C1 segment of cervical spinal cord (tissue), 14 donors: ENCODE measurements around the gene PGC.

Experiments used
- DNase-seq, 14 donors: peaks; one replicate each; lab custom pipeline; 2025; lab: John Stamatoyannopoulos, UW

PGC gene

DNA sequence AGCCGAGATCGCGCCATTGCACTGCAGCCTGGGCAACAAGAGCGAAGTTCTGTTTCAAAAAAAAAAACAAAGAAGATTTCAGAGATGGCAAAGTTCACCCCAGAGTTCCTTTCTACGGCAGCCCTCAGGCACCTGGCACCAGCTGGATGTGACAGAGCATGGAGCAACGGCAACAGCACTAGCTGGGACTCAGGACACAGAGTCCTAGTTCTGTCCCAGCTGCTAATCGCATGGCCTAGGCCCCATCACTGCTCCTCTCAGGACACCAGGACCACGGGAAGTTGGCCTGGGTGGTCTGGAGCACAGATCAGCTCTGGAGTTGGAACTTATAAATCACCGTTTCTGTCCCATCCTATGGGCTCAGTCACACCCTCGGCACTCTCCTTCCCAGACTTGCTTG lies 1.1 kb downstream of the PGC start:
- no peak for DNase-seq

DNA sequence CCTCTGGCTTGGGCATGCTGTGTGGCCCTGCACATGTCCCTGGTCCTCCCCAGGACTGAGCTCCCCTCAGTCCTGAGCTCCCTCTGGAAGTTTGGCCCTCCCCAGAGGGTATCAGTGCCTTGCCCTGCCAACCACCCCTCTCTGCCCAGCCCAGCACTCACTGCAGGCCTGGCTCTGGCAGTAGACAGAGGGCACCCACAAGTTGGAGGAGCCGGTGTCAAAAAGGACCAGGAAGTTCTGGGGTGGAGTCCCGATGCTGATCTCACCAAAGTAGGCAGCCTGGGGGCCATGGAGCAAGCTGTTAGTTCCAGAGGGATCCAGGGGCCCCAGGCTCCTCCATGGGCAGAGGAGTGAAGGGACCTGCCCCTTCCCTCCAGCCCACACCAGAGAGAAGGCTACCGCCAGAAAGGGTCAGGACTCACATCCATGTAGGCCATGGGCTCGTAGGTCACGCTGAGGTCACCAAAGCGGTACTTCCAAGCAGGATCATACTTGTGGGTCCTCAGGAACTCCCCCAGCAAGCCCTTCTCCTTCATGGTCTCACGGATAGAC lies 2.9 kb downstream of the PGC start:
- no peak for DNase-seq

DNA sequence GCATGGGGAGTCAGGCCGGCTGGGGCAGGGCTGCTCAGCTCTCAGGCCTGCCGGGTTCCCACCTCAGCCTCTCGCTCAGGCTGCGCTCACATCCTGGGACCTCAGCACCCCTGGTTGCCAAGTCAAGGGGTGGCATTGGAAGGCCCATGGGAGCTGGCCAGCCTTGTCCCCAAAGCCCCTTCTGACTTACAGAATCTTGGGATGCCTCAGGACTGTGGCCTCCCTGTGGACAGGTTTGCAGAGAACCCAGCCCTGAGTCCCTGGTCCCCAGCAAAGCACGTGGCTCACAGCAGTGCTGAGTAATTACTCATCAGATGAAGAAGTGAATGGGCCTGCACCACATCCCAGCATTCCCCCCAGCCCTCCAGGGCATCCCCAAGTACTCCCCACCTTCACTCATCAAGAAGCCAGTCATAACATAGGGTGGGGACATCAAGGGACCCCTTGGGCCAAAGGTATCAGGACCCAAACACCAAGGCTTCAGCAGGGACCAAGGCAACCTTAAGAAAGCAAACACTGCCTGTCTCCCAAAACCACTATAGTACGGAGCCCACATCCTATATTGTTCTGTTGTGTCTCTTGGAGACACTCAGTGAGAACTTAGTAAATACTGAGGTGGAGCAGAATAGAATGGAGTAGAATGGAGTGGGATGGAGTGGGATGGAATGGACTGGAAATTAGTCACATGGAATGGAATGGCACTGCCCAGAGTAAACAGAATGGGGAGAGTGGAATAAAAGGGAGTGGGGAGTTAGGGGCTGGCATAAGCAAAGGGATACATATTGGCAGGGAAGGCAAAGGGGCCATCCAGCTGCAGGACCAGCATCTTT lies 3.6 kb downstream of the PGC start:
- DNase-seq: no peak

DNA sequence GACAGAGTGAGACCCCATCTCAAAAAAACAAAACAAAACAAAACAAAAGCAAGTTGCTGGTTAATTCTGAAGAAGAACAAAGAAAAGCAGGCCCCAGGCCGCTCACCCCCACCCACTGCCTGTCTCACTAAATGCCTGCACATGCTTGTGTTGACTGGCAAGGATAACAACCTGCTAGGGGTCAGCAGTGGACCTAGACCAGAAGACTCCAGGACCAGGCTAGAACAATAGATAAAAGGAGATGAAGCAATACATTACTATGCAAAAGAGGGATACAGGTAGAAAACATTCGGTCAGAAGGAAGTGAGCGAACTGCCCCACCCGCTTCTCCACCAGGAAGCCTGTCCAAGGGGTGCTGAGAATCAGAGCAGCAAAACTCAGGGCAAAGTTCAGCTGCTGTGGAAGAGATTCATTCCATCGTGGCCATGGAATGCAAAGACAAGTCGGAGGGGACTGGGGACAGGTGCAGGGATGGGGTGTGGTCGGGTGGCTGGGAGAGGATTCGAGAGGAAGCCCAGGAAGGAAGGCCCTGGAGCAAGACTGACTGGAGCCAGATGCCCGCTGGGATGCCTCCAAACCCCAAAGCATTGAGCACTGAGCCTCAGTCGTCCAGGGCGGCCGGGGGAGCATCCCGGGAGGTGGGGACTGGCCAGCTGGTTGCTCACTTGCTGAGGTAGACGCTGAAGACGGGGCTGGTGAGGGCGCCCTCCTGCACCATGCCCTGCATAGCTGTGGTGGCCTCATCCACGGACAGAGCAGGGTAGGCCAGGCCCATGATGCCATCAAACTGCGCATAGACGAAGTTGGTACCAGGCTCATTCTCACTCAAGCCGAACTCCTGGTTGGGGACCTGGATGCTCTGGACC lies 5.3 kb downstream of the PGC start:
- no peak for DNase-seq

DNA sequence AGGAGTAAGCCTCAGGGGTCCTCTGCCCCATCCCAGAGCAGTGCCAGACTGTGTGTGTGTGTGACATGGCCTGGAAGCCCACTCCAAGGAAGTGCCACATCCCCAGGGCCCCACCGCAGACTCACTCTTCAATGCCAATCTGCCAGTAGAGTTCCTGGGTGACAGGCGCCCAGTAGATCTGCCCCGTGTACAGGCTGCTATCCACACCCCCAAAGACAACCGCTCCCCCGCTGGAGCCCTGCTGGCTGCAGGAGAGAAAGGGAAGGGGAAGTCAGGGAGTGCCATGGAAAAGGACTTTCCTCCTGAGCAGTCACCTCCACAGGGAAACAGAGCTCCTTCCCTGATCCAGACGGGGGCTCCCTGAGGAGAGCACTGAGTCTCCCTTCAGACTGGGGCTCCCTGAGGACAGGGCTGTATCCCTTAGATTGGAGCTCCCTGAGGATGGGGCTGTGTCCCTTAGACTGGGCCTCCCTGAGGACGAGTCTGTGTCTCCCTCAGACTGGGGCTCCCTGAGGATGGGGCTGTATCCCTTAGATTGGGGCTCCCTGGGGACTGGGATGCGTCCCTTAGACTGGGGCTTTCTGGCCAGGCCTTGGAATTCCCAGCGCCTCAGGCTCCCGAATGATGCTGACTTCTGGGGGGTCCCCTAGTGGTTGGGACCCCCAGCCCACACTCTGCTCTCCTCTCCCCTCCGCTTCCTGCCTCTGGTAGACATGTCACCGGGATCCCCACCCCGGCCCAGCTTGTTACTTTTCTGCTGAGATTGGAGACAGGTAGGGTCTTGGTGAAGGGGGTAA lies 6.6 kb downstream of the PGC start:
- no peak for DNase-seq

DNA sequence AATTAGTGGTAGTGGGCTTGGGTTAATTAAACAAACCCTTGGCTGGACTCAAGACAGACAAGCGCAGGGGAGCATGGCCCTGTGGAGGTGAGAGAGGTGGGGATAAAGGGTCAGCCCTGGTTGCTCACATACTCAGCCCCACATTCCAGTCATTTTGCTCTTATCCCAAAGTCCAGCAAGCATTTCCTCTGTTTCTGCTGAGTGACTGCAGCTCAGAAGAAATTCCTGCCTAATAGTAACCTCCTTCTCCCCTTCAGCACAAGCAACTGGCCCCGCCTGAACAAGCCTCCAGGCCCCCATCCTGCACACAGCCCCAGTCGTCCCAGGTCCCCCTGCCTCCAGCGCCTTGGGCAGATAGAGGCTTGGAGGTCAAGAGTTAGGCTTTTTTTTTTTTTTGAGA lies 8.2 kb downstream of the PGC start:
- no peak for DNase-seq

DNA sequence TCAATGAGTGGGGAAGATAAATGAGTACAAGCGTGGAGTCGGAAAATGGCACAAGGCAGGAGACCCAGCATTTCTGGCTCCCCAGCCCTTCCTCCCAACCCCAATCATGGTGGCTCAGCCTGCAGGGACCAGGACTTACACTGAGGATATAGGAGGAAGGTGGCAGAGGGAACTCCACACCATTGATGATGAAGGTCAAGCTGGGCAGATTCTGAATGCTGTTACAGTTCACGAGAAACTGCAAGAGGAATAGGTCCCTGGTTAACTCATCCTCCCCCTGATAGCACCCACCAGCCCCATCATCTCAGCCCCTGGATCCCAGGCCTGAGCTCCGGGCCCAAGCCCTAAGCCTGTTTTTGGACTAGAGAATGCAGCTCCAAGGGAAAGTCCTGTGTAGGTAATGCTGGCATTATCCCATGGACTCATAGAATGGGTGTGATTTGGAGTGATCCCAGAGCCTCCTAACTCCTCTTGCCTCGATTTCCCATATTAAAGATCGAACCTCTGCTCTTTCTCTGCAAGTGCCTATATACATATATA lies 9.5 kb downstream of the PGC start:
- no peak for DNase-seq

DNA sequence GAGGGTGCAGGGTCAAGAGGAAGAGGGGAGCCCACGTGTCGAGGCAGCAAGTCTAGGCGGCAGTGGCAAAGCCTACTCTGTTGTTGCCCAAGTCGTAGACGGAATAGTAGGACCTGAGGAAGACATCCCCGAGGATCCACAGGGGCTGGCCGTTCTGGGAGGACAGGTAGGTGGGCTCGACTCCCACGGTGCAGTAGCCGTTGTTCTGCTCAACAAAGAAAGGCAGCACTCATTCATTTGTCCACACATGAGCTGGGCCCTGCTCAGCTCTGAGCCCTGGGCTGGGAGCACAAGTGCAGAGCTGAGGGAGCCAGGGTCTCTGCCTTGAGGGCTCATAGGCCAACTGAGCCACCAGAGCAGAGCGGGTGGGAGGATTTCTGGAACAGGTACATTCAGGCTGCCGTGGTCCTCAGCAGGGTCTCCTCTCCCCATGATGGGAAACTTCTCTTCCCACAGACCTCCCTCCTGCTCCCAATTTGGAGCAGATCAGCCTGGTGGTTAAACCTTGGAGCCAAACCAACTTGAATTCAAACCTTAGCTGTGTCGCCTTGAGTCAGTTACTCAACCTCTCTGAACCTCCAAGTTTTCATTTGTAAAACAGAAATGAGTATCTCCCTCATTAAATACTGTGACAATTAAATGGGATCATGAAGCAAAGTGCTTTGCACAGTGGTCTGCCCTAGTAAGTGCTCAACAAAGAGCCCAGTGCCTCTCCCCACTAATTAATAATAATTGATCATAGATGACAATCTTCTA lies 10.2 kb downstream of the PGC start:
- no peak for DNase-seq

DNA sequence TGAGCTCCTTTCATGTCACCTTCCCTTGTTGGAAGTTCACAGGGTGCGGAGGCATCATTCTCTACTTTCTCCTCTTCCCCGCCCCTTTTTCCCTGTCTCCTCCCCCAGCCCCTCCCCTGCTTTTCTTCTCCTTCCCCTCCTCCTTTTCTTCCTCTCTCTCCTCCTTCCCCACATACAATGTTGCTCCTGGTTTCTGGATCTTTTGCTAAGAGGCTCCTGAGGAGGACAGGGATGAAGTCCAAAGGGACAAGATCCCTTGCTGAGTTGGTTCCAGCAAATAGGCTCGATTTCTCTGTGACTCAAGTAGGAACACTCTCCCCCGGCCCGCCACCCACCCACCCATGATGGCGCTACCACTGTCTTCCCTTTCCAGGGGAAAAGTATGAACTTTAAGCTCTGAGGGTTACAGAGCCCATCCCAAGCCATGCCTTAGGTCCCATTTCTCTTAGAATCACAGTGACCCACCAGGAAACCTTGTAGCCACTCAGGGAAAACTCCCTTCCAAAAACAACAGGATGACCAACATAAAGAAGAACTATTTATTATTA lies 10.9 kb downstream of the PGC start:
- DNase-seq: no peak

DNA sequence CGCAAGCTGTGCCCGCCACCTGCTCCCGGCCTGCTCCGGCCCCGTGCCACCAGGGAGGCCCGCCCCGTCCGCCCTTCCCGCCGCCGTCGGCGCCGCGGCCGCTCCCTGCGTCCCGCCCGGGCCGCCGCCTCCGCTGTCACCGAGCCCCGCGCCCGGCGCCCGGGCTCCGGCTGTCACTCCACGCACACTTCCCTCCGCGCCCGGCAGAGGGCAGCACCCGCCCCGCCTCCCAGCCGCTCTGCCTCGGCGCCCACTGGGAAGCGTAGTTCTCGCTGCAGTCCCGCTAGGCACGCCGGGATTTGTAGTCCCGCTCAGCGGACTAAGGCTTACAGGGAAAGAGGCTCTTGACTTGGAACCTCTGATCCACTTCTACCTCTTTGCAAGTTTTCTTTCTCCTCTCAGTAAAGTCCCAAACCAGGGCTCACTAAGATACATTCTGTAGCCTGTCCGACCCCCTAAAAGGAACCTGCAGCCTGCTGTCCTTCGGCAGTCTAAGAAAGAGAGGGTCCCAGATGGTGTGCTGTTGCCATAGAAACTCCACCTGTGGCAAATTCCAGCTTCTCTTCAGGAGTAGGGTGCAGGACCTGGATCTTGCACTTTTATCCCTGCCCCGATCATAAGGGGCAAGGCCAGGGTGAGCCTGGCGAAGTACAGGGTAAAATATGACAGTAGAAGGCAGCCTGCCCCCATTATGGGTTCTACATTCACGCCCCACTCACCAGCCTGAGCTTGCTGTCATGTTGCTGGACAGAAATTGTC lies 11.6 kb downstream of the PGC start, which contains the start of gene TFEB:
Gene TFEB (minus strand): TSS at position 182 of the 759 bp plus-strand sequence. CDS start 44,395 bp downstream, outside the sequence.
- peak in 13 of 14 donors; percentile 50 to 95 (median 90) for DNase-seq

DNA sequence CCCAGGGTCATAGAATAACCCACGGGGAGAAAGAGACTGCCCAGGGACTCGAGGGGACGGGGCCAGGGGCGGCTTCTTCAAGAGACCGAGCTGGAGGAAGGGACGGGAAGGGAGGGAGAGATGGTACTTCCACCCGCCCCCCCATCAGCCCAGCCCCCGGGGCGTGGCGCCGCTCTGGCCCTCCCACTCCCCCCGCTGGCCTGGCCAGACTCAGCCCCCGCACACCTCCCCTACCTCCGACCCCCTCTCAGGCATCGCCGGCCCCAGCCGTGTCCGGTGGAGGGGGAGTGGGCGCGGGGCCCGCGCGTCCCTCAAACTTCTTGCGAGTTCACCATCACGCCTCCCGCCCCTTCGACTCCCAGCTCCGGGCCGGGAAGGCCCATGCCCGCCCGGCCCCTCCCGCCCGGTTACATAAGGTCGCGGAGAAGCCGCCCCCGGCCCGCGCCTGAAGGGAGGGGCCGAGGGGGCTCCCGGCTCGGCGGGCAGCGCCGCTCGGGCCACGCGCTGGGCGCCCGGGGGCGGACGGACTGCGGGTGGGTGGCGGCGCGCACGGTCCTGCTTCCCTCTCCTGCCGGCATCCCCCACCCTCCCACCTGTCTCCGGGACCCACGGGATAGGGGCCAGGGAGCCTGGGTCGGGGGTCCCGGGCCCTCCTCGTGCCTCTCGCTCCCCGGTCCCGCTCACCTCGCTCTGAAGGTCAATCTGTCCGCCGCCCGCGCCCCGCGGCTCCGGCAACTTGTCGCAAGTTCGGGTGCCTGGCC lies 12.4 kb downstream of the PGC start:
- DNase-seq: peak in 13 of 14 donors; percentile 80 to 95 (median 90)

DNA sequence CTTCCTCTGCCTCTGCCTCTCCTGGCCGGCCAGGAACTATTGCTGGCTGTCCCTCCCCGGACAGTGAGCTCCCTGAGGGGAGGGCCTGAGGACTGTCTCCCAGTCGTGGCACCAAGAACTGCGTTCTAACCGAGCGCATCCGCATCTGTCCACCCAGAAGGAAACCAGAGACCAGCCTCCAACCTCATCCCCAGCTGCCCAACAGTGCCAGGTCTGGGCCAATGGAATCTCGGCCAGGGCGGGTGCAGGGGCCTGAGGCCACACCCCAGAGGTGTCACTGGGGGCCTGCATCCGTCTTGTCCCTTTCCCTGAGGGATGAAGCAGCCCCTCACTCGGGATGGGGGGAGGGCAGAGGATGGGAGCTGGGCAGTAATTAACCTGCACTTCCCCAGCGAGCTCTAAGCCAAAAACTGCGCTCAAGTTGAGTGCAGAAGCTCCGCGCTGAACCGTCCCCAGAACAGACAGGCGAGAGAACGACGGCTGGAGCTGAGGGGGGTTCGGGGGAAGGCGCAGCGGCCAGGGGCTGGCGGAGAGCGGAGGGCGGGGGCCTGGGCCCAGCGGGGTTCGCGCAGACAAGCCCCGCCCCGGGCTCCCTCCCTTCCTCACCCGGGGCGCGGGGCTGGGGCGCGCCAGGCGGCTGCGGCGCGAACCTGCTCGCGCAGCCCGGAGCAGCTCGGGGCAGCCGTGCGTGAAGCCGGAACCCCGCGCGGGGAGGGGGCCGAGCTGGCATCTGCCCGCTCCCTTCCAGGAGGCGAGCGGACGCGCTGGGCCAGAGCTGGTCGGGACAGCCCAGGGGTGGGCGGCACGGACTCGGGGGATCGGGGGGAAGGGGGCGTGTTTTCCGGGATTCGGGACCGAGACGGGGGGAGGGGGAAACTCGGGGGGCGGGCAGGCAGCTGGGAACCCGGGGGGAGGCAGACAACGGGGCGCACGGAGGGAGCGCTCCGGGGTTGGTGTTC lies 13.2 kb downstream of the PGC start:
- DNase-seq: peak in 12 of 14 donors; percentile 74 to 96 (median 91)

DNA sequence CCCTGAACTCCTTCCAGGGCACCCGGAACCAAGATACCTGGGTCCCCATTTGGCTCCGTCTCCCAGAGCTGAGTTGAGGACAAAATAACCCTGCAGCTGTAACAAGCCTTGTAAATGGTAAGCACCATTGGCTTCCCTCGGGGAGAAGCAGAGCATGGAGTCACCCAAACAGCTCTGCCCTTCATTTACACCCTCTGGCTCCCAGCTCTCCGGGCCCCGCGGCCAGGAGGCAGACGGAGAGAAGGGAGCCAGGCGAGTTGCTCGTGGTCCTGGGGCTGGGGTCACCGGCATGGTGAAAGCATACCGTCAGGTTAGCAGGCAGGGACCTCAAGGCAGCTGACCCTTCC lies 13.9 kb downstream of the PGC start:
- peak in 3 of 14 donors; percentile 28 to 71 (median 68) for DNase-seq

DNA sequence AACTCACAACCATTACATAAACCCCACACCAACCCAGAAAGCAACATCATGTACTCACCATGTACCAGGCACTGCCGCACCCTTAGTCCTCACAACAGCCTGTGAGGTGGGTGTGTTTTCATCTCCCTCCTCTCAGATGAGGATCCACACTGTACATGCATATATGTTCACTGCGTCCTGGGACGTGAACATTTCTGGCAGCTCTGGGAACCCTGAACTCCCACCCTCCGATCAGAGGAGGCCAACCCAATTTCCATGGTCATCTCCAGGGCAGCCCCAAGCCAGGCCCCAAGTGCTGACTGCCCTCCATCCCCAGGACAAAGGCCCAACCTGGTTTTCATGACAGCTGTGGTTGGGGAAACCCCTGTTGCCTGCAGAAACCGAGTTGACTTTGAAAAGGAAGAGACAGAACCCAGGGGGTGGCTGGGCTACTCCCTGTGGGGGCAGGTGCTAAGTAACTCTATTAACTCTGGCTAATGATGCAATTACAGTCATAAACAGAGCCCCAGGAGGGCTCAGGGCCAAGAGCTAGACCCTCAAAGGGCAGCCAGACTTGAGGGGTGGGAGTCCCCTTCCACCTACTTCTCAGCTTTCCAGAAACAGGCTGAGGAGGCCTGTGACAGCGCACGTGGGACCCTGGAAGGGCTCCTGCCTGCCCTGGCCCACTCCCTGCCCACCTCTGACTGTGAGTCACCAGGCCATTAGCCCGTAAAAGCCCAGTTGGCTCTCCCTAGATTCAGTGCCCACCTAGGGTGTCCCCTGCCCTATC lies 14.4 kb downstream of the PGC start:
- peak in 3 of 14 donors; percentile 64 to 73 (median 67) for DNase-seq

DNA sequence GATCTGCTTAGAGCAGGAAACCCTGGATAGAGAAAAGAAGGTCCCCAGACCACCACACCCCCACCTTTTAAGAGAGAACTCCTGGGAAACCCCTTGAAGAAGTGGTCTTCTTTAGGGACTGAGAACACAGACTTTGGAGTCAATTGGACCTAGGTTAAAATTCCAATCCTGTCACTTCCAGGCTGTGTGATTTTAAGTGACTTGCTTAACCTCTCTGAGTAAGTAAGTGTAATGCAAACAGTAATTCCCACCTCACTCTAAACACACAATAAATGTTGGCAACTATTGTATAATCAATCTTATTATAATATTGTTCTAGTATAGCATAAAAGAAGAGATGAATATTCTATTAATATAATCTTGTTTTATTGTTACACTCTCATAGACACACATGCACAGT lies 15.0 kb downstream of the PGC start:
- no peak for DNase-seq

DNA sequence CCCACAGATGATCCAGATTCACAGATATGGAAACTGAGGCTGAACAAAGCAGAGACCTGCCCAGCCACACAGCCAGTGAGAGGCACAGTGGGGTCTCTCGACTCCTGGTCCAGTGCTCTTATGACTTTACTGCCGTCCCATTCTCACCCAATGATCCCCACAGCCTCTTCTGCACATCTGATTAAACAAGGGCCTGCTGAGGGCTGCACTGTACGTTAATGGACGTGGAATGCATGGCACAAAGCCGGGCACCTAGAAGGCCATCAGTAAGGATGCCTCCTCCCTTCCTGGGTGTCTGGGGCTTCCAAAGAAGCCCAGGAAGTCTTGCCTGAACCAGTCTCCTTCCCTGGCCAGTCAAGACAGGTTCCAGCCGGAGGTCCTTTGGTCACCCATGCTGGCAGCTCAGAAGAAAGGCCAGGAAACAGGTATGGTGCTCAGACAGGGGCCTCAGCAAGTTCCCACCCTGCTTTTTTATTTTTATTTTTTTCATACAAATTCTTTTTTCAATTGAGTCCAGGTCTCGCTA lies 15.6 kb downstream of the PGC start:
- DNase-seq: peak in 1 of 14 donors; percentile 62
